Common myeloid progenitor, CD34-positive (primary cell): Measurements from ENCODE around the gene PTGR3.

Experiments
- CTCF ChIA-PET: fragments of 350-600 bp; sonication (Branson Sonifier 250); formaldehyde crosslinking; loops from one replicate; lab custom pipeline; 2021; ENCODE audit warnings: antibody characterized with exemption; lab: Charles Lee
- POLR2A ChIA-PET: fragments of 350-600 bp; sonication (Branson Sonifier 250); formaldehyde crosslinking; loops from one replicate; lab custom pipeline; 2021; ENCODE audit warnings: antibody characterized with exemption; lab: Charles Lee
- DNase-seq, 3 donors: peaks; one replicate each; pipeline versions ENCODE4 v3.0.0 to v3.0.0-alpha.2; 2013
- H3K27ac ChIP-seq, 2 experiments: 1 replicate in 1 of 2; 2 replicates in 1 of 2; pipeline ENCODE4 v1.7.0; 2013; ENCODE audit warnings: inconsistent platforms in 2 of 2, low read length in 2 of 2, mild to moderate bottlenecking in 2 of 2, low read depth in 1 of 2, moderate library complexity in 1 of 2; ENCODE audit not compliant: severe bottlenecking in 2 of 2, insufficient read depth in 1 of 2, poor library complexity in 1 of 2
- H3K27me3 ChIP-seq, 5 experiments: replicated peaks in 2 of 5; 1 replicate in 3 of 5; 2 replicates in 2 of 5; pipeline versions ENCODE4 v1.6.1 to v1.7.0; 2013; ENCODE audit warnings: low read length in 4 of 5, mild to moderate bottlenecking in 2 of 5, moderate library complexity in 2 of 5, inconsistent platforms in 1 of 5; ENCODE audit not compliant: insufficient read depth in 5 of 5, control insufficient read depth in 4 of 5
- H3K36me3 ChIP-seq, 4 experiments: 1 replicate in 2 of 4; 2 replicates in 2 of 4; pipeline versions ENCODE4 v1.6.1 to v1.7.0; 2013; ENCODE audit warnings: low read length in 3 of 4, control low read depth in 1 of 4, mild to moderate bottlenecking in 1 of 4; ENCODE audit not compliant: control insufficient read depth in 4 of 4, insufficient read depth in 4 of 4
- H3K4me1 ChIP-seq, 4 experiments: 1 replicate in 3 of 4; 2 replicates in 1 of 4; pipeline versions ENCODE4 v1.6.1 to v1.7.1; 2013; ENCODE audit warnings: low read length in 3 of 4, mild to moderate bottlenecking in 3 of 4, control low read depth in 1 of 4, inconsistent platforms in 1 of 4, moderate library complexity in 1 of 4; ENCODE audit not compliant: control insufficient read depth in 4 of 4, insufficient read depth in 4 of 4; ENCODE audit errors: control extremely low read depth in 1 of 4
- H3K4me3 ChIP-seq, 7 experiments: 1 replicate in 4 of 7; 2 replicates in 3 of 7; pipeline versions ENCODE4 v1.5.1 to v1.7.0; 2013; ENCODE audit warnings: mild to moderate bottlenecking in 7 of 7, low read length in 6 of 7, moderate library complexity in 6 of 7, inconsistent platforms in 2 of 7, low read depth in 2 of 7, control low read depth in 1 of 7; ENCODE audit not compliant: insufficient read depth in 4 of 7, control insufficient read depth in 1 of 7; ENCODE audit errors: extremely low read depth in 1 of 7
- H3K9me3 ChIP-seq, 5 experiments: 1 replicate in 4 of 5; 2 replicates in 1 of 5; pipeline versions ENCODE4 v1.6.1 to v1.7.1; 2013; ENCODE audit warnings: low read length in 4 of 5, mild to moderate bottlenecking in 2 of 5, inconsistent platforms in 1 of 5, low read depth in 1 of 5, moderate library complexity in 1 of 5; ENCODE audit not compliant: control insufficient read depth in 4 of 5, insufficient read depth in 2 of 5; ENCODE audit errors: control extremely low read depth in 1 of 5
- WGBS: methylation state at CpG from one replicate; pipeline ENCODE4 v1.1.5; 2013; ENCODE audit not compliant: insufficient coverage; 5-methylcytosine and 5-hydroxymethylcytosine counted together

The PTGR3 gene

GRCh38 chr18:75238100-75238499 lies 29.2 kb upstream of the PTGR3 start:
- H3K27me3 ChIP-seq, result no peaks in the 10 kb centered on the region
- H3K4me1 ChIP-seq, result peaks cover 0 to 2% (median 0%) of the 10 kb centered on the region in 4 experiments
- no peaks in the 10 kb centered on the region for H3K9me3 ChIP-seq
- POLR2A ChIA-PET, result interaction anchor here (0.5 kb wide), 1 partner anchor 779 kb away, joined by 6 read pairs; no protein-coding TSS in a partner anchor
- H3K4me3 ChIP-seq, result no peak overlapping the region
- DNase-seq, result no peak
- CTCF ChIA-PET, result interaction anchor here (1.1 to 1.2 kb wide), 2 partner anchors 27 to 585 kb away, joined by 3 read pairs; no protein-coding TSS in a partner anchor
- 95% methylated on average over 13 of the region's 13 CpGs for WGBS
- no peak overlapping the region for H3K27ac ChIP-seq
- peaks cover 0 to 8% (median 3%) of the 10 kb centered on the region in 4 experiments for H3K36me3 ChIP-seq

- Histone ChIP-seq H3K4me3 (no peak overlapping the region), H3K36me3 (peaks cover 0 to 8% (median 3%) of the 10 kb centered on the region in 4 experiments), H3K27ac (no peak overlapping the region), H3K4me1 (peaks cover 0 to 2% (median 0%) of the 10 kb centered on the region in 4 experiments), H3K27me3 (no peaks in the 10 kb centered on the region), H3K9me3 (no peaks in the 10 kb centered on the region)
- ChIA-PET CTCF (interaction anchor here (1.0 to 1.9 kb wide), 5 partner anchors 8 to 26 kb away, joined by 3 to 5 read pairs (median 4); partner anchors contain the start of gene TSHZ1), POLR2A (no interaction called here)
- WGBS, result 98% methylated on average over 8 of the region's 13 CpGs
- no peak for DNase-seq
Measured at GRCh38 chr18:75235896-75236295, 27.0 kb upstream of the PTGR3 start.

GRCh38 chr18:75234901-75235300 lies 26.0 kb upstream of the PTGR3 start:
- WGBS, result 97% methylated on average over 5 of the region's 12 CpGs
- Histone ChIP-seq H3K27ac (no peak overlapping the region), H3K4me3 (no peak overlapping the region), H3K27me3 (no peaks in the 10 kb centered on the region), H3K36me3 (peaks cover 0 to 5% (median 3%) of the 10 kb centered on the region in 4 experiments), H3K4me1 (peaks cover 0 to 7% (median 4%) of the 10 kb centered on the region in 4 experiments), H3K9me3 (no peaks in the 10 kb centered on the region)
- DNase-seq, result no peak
- CTCF ChIA-PET, result interaction anchor here (1.3 kb wide), 1 partner anchor 9 kb away, joined by 3 read pairs; no protein-coding TSS in a partner anchor
- POLR2A ChIA-PET, result no interaction called here

- peaks cover 0 to 3% (median 0%) of the 10 kb centered on the region in 5 experiments for H3K9me3 ChIP-seq
- 100% methylated on average over 4 of the region's 5 CpGs for WGBS
- no peak overlapping the region for H3K27ac ChIP-seq
- no peak overlapping the region for H3K4me3 ChIP-seq
- peaks cover 8 to 29% (median 24%) of the 10 kb centered on the region in 4 experiments for H3K4me1 ChIP-seq
- peaks cover 0 to 9% (median 3%) of the 10 kb centered on the region in 4 experiments for H3K36me3 ChIP-seq
- CTCF ChIA-PET, result interaction anchor here (1.0 to 1.5 kb wide), 3 partner anchors 10 to 13 kb away, joined by 3 read pairs; no protein-coding TSS in a partner anchor
- POLR2A ChIA-PET, result no interaction called here
- no peaks in the 10 kb centered on the region for H3K27me3 ChIP-seq
- peak in 1 of 3 donors; percentile 32 for DNase-seq
Measured at GRCh38 chr18:75231053-75231406, 22.1 kb upstream of the PTGR3 start.

- H3K4me3 ChIP-seq, result no peak overlapping the region
- CTCF ChIA-PET, result interaction anchor here (1.0 to 1.5 kb wide), 4 partner anchors 11 to 20 kb away, joined by 3 to 4 read pairs (median 3); partner anchors contain the start of gene TSHZ1
- H3K9me3 ChIP-seq, result peaks cover 0 to 3% (median 0%) of the 10 kb centered on the region in 5 experiments
- no peak overlapping the region for H3K27ac ChIP-seq
- POLR2A ChIA-PET, result no interaction called here
- H3K36me3 ChIP-seq, result peaks cover 0 to 6% (median 1%) of the 10 kb centered on the region in 4 experiments
- DNase-seq, result no peak
- WGBS, result 91% methylated on average over 13 of the region's 17 CpGs
- no peaks in the 10 kb centered on the region for H3K27me3 ChIP-seq
- H3K4me1 ChIP-seq, result peaks cover 8 to 30% (median 24%) of the 10 kb centered on the region in 4 experiments
Measured at GRCh38 chr18:75230163-75231052, 21.5 kb upstream of the PTGR3 start.

GRCh38 chr18:75229437-75229836 lies 20.5 kb upstream of the PTGR3 start:
- peaks cover 0 to 6% (median 1%) of the 10 kb centered on the region in 4 experiments for H3K36me3 ChIP-seq
- H3K27ac ChIP-seq, result no peak overlapping the region
- DNase-seq, result no peak
- H3K4me3 ChIP-seq, result no peak overlapping the region
- ChIA-PET CTCF (interaction anchor here (1.3 to 2.0 kb wide), 3 partner anchors 14 to 19 kb away, joined by 3 to 7 read pairs (median 4); partner anchors contain the start of gene TSHZ1), POLR2A (no interaction called here)
- no peaks in the 10 kb centered on the region for H3K27me3 ChIP-seq
- peaks cover 0 to 3% (median 0%) of the 10 kb centered on the region in 5 experiments for H3K9me3 ChIP-seq
- 90% methylated on average over 3 of the region's 8 CpGs for WGBS
- H3K4me1 ChIP-seq, result peaks cover 8 to 32% (median 26%) of the 10 kb centered on the region in 4 experiments
